TTC549 (cell line): Measurements from ENCODE around the gene DIAPH1.

Experiments
- FAIRE-seq: peaks from 2 replicates; lab custom pipeline; 2012; peaks lifted over from hg19 to GRCh38; lab: Jason Lieb, UNC

The DIAPH1 gene

DNA sequence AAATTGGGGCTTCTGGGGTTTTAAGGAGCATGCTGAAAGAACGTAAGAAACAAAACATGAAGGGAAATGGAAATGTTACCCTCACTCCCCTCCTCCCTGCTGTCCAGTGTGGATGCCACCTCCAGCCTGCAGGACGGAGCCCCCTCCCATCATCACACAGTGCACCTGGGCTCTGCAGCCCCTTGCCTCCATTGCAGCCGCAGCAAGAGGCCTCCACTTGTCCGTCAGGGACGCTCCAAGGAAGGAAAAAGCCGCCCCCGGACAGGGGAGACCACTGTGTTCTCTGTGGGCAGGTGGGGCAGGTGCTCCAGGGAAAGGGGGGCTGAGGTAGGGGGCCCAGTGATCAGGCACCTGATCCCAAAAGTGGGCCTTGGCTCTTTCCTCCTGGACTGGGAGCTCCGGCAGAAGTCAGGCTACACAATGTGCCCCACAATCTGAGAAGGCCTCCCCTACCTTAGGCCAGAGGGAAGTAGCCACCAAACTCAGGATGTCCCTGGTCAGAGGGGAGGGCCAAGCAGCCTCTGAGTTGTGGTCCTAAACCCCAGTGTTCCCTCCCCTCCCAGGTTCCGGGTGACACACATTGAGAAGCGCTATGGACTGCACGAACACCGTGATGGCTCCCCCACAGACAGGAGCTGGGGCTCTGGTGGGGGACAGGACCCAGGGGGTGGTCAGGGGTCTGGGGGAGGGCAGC, 20.7 kb upstream of the DIAPH1 start:
- no peak for FAIRE-seq

DNA sequence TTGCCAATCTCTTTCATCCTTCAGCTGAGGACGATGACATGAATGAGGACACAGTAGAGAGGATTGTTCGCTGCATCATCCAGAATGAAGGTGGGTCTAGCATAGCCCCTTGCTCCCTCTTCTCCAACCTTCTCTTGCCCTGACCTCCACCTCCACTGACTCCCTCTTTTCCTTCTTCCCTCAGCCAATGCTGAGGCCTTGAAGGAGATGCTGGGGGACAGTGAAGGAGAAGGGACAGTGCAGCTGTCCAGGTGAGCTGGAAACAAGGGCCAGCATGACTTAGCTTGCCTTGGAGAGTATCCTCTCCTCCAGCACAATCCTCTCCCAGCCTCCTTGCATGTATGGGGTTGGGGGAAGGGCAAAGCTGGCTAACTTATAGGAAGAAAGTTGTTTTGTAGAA, 20.0 kb upstream of the DIAPH1 start:
- FAIRE-seq, result no peak

DNA sequence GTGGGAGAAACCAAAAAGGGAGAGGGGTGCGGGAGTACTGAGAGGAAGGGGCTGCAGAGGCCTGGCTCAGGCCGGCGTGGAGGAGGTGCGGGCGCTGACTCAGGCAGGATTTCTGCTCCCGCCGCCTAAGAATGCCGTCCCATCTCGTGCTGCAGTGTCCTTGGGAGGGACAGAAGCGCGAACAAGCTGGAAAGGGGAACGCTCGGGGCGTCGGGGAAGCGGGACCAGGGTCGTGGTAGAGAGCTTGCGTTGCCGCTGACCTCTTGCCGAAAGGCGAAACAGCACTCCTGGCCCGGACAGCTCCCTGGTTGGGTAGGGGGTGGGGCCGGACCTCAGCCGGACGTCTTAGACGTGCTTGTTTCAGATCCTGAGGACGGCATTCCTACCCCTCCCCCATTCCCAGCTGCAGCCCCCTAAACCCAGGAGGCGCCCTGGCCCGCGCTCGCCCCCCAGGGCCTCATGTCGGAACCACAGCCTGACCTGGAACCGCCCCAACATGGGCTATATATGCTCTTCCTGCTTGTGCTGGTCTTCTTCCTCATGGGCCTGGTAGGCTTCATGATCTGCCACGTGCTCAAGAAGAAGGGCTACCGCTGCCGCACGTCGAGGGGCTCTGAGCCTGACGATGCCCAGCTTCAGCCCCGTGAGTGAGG, 19.1 kb upstream of the DIAPH1 start:
- no peak for FAIRE-seq

DNA sequence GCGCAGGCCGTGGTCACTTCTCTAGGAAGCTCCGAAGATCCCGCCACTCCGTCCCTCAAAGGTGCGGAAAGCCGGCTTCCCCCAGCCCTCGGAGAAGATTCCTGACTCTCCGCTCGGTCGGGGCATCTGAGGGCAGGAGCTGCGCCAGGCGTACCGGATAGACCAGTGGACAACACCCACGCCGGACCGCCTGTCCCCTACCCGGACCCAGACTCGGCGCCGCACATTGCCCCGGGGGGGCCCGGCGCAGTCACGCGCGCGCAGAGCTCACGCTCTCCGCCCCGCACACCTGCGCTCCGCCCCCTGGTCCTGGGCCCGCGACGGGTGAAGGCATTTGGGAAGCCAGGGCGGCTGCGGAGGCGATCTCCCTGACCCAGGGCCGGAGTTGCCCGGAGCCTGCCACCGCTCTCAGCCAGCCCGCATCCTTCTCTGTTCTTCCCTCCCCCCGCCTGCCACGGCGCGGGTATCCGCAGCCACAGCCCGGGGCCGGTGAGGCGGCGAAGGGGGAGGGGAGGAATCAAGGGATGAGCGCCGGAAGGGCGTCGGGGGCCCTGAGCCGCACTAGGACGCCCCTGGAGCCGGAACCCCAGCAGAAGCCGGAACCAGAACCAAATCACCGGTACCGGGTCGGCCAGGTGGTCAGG, 18.4 kb upstream of the DIAPH1 start:
- no peak for FAIRE-seq

DNA sequence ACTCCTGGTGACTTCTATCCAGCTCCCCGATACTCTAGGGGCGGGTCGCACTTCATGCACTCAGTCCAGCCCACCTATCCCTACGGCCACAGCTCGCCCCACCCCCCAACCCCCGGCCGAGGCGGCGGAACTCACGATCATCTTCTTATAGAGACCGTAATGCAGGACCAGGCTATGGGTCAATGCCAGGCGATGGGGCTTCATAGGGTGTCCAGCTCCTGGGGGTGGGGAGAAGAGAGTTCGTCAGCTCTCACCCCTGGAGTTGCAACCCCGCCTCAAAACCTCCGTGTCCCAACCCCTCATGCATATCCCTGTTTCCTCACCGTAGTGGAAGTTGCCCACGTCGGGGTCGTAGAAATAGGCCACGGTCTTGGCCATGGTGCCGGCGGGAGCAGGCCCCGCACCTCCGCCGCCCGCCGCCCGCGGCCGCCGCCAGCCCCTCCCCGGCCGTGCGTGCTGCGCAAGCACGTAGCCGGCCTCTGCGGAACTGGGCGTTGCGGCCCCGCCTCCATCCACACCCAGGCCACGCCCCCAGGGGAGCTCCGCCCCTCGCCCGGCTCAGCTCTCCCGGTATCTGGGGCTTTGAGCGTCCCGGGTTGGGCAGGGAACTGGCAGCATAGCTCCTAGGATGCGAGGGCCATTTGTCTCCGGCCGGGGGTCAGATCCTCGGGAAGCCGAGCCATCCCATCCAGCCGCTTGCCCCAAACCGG, 17.8 kb upstream of the DIAPH1 start, which contains the start of the genes HDAC3 and RELL2:
TSS of gene HDAC3 (minus strand) at position 437 of the 710 bp plus-strand sequence. CDS start at position 378, 59 bp downstream.
TSS of gene RELL2 (plus strand) at position 585 of the 710 bp plus-strand sequence. CDS start 1,229 bp downstream, outside the sequence.
- FAIRE-seq, result no peak

DNA sequence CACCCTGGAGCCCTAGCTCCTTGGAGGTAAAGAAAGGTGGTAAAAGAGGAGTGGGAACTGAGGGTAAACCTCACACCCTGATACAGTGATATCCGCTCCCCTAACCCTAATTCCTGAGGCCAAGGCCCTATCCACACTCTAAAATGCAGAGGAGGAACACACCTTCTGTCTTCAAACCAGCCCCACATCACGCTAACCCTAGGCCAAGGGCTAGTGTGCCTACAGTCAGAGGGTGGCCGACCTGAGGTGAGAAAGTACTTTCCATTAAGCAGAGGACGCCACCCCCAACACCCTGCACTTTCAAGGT, 17.3 kb upstream of the DIAPH1 start:
- FAIRE-seq, result no peak

DNA sequence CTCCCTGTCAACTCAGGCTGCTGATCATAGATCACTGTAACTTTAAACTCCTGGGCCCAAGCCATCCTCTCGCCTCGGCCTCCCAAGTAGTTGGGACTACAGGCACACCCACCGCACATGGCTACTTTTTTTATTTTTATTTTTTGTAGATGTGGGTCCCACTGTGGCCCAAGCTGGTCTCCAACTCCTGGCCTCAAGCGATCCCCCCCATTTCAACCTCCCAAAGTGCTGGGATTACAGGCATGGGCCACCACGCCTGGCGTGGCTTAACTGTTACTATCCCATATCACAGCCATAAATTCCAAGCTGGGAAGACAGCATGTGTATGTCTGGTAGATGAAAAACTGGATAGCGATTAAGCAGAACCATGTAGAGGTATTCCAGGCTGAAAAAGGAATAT, 16.8 kb upstream of the DIAPH1 start:
- FAIRE-seq, result no peak

DNA sequence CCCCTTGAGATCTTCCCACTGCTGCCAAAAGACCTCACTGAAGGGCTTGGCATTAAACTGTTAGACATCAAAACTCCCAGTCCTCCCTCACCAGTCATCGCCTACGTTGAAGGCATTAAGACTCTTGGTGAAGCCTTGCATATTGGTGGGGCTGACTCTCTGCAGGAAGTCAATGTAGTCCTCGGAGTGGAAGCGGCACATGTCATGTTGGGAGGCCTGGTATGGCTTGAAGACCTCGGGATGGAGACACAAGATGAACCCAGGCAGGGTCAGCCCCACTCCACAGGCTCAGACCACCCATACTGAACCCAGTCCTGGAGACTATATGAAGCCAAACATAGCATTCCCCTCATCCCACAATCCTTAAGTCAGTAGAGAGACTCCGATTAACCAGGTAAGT, 15.9 kb upstream of the DIAPH1 start:
- no peak for FAIRE-seq

DNA sequence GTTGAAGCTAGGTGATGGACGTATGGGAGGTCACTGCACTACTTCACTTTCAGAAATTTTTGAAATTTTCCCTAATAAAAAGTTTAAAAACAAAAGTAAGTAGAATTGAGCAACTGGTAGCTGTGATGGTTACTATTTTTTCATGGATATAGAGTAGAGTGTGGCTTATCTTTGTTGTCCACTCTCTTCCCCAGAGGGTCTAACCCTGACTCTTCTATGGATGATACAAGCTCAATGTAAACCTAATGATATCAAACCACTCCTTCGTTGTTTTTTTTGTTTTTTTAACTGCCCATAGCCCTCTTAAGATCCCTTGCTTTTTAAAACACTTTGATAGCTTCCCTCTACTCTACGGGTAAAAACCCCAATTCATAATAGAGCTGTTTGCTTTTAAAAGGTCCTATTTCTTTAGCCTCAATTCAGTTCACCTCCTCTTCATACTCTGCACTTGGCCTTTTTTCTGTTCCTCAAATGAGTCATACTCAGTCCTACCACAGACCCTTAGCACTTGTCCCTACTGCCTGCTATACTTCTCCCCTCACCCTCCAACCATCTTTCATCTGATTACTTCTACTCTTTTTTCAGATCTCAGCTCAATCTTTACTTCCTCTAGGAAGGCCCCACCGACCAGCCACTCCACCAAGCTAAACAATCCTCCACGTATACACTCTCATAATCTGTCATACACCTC, 15.2 kb upstream of the DIAPH1 start:
- no peak for FAIRE-seq

DNA sequence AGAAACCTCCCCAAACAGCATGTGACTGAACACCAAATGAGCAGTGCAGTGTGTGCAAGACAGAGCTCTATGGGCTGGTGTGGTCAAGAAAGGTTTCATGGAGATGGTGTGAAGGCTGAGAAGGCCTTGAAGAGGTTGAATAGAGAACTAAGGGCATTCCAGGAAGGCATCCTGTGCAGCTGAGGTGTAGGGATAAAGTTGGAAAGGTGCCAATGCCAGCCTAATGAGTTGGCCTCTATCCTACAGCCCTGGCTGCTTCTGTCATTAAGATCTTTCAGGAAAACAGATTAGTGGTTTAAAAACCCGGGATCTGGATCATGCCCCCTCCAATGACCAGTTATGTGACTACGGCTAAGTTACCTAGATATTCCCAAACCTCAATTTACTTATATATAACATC, 13.8 kb upstream of the DIAPH1 start:
- no peak for FAIRE-seq

DNA sequence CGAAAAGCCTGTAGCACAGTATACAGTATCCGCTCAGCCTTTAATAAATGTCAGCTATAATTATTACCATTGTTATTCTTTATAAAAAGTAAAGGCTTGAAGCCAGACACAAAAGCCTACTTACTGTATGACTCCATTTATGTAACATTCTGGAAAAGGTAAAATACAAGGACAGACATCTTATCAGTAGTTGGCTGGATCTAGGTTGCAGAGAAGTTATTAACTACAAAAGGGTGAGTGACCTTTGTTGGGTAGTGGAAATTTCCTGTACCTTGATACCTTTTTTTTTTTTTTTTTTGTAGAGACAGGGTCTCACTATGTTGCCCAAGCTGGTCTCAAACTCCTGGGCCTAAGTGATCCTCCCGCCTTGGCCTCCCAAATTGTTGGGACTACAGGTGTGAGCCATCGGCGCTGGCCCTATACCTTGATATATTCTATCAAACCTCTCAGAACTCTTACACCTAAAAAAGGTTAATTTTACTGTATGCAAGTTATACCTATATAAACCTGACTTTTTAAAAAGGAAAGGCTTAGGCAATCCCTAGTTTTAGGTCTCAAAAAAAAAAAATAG, 11.9 kb upstream of the DIAPH1 start:
- no peak for FAIRE-seq

DNA sequence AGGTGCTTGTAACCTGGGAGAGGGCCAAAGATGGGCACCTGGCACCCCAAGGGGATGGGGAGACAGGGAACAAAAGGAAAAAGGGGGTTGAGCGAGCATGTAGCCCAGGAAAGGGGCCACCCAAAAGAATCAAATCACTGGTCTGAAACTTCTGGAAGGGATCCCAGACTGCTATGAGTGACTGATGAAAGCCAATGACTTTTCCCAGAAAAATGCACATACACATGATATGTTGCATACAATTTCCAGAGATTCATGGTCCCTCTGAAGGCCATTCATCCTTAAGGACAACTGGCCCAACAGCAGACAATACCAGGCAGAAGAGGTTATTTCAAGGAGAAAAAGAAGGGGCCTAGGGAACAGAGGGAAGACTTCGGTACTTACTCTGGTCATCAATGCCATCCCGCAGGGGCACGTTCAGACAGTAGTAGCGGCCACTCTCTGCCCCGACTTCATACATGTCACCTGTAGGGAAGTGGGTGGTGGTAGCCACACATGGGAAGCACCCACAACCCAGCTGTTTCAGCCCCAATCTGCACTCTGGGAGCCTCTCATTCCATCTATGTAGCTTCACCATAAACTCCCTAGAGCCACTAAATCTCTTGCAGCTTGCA, 9.5 kb upstream of the DIAPH1 start:
- no peak for FAIRE-seq

DNA sequence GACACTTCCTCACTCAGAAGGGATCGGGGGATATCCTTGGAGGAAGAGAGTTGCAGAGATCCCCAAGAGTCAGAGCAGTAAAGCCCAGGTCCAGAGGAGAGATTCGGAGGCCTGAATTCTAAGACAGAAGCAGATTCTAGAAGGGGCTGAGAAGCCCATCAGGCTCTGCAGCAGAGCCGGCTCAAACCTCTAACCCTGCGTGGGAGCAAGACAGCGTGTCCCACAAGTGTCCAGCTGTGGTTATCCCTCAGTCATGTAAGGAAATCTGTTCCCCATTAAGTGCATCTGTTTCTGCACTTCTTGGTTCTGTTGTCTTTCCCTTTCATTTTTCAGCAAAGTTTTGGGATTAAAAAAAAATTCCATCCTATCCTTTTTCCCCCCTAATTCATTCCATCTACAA, 4.8 kb upstream of the DIAPH1 start:
- no peak for FAIRE-seq

DNA sequence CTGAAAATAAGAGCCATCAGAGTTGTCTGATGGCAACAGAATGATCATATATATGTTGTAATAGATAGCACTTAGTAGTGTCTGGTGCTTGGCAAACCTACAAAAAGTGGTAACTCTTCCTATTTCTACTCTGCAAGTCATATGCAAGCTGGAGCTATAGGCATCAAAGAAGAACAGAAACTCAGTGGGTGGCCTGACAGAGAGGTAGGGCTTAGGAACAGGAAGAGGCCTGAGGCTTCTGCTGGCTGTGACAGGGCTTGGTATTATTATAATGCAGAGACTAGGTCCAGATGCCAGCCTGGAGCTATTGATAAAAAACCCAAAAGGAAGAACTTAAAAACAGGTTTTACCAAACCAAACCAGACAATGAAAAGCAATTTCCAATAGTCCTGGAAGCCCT, 4.4 kb upstream of the DIAPH1 start:
- FAIRE-seq, result no peak

DNA sequence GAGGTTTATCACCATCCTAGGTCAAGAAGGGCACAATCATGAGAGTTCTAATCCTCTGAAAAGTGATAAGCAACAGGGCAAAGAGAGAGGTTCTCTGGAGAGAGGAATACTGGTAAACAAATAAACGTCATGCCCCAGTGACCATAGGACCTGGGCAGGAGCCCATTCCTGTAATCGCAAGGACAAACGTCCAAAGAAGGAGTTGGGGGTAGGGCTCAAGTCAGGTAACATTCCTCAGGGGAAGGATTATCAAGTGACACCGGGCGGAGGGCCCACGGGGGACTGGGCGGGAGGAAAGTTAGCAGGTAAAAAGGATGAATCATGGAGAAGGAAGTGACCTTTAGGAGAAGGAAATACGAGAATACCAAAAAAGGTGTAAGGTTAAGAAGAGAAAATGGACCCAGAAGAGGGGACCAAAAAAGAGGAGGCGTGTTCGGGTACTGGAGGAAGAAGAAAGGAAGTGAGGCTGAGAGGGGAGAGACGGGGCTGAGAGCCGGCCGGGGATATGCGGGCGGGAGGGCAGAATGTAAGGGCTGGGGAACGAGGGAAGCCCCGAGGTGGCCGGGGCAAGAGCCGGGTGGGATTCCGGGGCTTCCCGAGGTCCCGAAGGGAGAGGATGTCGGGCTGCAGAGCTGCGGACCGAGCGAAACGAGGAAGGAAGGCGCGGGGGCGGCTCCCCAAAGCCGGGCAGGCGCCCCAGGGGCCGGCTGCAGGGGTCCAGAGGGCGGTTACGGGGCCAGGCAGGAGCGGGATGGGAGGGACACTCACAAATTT, 583 bp downstream of the DIAPH1 start:
- no peak for FAIRE-seq

DNA sequence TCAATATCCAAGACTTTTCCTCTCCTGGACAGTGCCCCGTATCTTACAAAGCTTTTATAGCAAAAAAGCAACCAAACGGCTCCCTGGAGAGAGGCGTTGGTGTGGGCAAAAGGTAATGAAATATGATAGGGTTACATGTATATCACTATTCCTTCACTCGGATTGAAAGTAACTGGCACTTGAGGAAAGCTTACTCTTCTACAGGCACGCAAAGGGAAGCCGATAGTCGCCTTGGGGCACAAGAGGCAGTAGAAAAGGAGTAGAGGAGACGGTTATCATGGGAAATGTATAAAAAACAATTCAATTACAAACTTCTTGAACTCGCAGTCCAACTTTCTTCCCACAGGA, 1.1 kb downstream of the DIAPH1 start:
- FAIRE-seq, result no peak

DNA sequence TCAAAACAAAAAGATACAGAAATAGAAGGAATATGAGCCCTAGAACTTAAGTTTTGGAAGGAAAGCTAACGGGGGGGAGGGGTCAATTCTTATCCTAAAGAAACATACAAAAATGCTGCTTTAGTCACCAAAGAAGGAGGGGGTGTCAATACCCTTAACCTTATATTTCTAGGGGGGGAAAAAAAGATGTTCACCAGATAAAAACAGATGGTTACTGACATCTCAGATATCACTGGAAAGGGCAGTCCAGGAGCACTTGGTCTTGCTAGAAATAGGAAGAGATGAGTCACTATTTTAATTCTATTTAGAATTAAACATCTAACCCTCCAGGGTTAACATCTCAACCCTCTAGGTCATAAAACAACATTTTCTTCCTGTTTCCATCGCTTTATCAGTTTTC, 1.7 kb downstream of the DIAPH1 start:
- no peak for FAIRE-seq

DNA sequence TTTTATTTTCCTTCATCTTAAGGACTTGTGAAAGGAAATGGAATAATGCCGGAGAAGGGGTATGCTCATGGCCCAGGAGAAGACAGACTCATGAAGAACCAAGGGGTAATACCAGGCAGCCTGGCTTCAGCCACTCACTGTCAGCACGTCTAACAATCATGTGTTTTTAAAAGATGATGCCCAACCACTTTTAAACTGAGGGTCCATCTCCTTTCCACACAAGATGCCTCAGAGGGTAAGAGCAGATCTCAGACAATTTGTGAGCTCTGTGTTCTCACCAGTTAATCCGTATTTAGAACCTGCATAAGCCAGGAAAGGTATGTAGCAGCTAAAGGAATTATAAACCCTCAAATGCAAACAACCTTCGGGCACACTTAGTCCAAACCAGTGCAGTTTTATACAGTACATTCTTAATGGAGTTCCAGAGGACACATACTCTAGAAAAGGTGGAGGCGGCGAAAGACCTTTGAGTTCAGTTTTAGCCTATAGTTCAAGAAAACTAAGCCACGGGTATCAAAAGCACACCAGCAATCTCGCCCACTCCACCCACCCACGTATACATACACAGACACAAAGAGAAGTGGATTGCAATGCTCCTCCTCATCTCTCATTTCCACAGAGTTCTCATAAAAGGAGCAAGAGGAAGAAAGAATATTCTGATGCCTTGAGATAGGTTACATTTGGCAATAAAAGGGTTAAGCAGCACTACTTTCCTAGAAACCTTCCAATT, 2.6 kb downstream of the DIAPH1 start:
- FAIRE-seq, result no peak

DNA sequence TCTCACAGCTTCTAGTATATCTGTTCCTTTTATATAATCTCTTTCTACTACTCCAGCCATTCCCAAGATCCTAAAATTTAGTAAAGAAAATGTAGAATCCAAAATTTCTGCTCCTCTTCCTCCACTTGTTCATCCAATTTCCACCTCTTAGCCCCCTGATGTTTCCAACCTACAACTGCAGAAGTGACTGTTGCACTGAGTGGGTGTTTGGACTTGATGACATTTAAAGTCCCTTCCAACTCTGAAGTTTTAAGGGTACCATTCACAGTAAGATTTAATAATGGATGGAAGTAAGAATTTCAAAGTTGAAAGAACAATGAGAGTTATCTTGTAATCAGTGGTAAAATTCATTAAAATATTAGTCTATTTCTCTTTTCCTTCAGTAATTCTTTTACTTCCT, 5.5 kb downstream of the DIAPH1 start:
- no peak for FAIRE-seq

DNA sequence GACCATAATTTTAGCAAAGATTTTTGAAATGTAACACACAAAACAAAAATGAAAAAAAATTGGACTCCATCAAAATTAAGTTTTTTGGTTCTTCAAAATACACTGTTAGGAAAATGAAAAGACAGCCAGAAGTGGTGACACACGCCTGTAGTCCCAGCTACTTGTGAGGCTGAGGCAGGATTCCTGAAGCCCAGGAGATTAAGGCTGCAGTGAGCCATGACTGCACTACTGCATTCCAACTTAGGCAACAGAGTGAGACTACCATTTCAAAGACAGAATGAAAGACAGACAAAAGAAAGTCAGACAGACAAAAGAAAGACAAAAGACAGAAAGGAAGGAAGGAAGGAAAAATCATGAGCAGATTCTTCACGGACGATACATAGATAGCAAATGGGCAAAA, 7.5 kb downstream of the DIAPH1 start:
- no peak for FAIRE-seq
